Embryonic facial prominence (tissue), 1 donor: ENCODE measurements around the gene MCC.

Experiments
- DNase-seq: peaks from one replicate; pipeline ENCODE4 v3.0.0-alpha.2; 2016; ENCODE audit errors: extremely low spot score

Gene MCC

DNA sequence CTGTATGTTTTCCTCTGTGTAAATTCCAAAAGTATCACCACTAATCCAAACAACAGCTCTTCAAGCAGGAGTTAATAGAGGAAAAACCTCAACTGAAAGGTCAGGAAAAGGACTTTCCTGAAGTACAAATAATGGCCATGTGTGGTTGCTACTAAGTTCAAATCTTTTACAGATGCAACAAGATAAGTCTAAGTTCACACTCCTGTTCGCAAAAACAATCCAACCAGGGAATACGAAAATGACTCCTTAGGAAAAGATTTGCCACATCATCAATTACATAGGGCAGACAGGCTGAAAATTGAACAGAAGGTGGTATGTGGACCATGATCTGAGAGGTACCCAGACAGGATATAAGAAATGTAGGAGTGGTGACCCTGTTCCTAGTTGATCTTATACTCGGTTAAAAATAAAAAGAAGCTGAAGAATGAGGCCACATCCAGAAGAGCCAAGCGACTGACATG, 263.6 kb downstream of the MCC start:
- no peak for DNase-seq

DNA sequence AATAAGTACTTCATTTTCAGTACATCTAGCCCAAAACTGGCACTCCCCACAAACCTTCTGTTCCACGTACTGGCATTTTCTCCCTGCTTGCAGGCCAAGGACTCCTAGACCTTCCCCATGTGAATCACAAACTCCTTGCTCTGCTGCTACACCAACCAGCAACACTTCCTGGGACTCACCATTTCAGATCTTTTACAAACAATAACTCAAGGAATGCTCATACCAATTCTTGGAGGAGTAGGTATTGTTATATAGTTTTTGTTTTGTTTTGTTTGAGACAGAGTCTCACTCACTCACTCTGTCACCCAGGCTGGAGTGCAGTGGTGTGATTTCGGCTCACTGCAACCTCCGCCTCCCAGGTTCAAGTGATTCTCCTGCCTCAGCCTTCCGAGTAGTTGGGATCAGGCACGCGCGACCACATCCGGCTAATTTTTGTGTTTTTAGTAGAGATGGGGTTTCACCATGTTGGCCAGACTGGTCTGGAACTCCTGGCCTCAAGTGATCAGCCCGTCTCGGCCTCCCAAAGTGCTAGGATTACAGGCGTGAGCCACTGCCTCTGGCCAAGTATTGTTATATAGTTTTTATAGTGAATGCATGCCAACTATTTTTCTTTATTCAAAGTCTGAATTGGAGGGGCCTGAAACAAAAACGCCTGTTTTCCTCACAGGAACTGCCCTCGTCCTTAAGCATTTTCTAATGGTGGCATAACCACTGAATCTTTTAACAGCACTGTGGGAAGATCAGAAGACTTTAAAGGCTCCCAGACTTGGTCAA, 264.2 kb downstream of the MCC start:
- no peak for DNase-seq

DNA sequence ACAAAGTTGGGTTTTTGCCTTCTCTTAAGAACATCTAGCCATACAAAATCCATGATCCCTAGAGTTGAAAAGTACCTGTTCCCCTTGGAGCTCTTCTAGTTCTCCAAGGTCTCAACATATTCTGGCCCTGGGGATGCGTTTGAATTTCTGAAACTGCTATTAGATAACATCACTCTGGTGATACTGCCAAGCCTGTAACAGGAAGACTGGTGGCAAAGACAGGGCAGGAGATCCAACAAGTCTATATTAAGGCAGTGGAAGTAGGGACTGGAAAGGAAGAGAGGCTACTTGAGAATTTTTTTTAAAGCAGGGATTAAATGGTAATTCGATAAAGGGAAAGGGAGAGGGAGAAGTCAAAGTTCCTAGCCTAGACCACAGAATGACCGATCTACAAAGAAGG, 264.9 kb downstream of the MCC start:
- no peak for DNase-seq

DNA sequence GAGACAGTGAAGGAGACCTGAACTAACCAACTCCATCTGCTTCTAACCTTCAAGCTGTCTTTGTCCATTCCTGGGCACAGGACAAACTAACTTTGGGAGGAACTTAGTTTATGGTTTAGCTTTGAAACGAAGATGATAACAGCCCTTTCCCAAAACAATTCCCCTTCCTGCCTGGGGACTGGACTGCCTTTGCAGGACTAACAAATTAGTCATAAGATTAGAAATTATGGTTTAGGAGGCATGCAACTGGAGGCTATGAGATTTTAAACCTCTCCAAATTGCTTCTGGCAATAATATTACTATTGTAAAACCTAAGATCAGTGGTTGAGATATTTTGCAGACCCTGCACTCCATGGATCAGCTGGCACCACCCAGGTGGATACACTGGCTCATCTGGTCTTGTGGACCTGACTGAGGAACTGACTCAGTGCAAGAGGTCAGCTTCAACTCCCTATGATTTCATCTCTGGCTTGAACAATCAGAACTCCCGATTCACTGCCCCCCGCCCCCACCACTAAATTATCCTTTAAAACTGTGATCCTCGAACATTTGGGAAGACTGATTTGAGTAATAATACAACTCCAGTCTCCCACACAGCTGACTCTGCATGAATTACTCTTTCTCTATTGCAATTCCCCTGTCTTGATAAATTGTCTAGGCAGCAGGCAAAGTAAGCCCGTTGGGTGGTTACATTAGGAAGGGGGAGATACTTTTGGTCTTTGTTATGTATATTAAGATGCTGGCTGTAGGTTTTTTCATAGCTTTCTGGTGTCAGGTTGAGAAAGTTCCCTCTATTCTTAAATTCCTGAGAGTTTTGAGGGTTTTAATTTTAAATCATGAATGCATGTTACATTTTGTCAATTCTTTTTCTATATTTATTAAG, 266.7 kb downstream of the MCC start:
- DNase-seq, result no peak

DNA sequence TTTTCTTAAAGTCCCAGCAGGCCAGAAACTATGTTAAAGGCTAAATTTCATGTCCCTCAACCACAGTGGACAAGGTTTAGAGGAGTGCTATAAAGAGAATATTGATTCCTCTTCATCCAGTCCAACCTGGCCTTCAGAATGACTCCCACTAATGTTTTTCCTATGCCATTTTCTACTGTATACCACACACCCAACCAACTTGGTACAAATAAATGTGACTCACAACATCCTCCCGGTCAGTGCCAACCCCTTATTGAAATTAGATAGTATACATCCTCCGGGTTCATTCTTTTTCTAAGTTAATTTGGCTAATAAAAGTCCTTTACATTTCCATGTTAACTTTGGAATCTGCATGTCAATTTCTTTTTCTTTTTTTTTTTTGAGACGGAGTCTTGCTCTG, 268.6 kb downstream of the MCC start:
- DNase-seq, result no peak

DNA sequence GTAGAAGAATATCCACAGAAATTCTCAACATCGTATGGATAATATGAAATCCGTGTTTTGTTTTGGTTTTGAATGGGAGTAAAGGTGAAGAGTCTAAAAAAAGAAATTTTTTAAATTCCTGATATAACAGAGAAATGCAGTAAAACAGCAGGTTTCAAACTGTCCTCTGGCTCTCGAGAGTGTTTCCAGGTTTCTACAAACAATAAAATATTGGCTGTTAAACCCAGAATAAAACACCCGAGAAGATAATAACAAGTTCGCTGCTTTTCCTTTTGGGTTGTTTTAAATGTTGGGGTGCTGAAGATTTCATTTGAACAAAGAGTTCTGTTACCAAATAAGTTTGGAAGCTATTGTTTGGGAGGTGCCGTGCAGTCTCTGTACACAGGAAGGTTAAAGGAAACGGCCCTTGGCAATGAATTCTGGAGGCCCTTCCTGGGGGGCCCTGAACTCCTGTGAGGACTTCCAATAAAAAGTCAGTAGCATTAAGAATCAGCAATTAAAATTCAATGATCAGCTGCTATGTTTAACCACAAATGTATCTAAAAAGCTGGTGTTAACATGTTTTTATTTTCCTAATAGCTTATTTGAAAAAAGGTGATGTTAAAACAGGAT, 269.2 kb downstream of the MCC start:
- no peak for DNase-seq

DNA sequence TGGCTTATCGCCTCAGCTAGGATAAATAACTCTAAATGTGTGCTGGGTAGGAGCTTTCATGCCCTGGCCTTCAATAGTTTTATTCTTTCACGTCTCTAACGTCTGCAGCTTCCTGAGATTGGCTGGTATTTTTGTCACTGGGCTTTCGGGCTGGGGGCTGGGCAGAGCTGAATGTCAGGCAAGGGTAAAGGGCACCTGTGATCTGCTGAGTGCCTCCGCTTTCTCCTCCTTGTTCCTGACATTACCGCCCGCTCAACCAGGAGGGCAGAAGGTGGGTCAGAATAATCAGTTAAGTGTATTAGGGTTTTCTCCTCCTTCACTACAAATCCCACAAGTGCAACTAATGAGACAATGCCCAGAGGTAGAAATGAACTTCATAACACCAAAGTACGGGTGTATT, 270.1 kb downstream of the MCC start:
- no peak for DNase-seq

DNA sequence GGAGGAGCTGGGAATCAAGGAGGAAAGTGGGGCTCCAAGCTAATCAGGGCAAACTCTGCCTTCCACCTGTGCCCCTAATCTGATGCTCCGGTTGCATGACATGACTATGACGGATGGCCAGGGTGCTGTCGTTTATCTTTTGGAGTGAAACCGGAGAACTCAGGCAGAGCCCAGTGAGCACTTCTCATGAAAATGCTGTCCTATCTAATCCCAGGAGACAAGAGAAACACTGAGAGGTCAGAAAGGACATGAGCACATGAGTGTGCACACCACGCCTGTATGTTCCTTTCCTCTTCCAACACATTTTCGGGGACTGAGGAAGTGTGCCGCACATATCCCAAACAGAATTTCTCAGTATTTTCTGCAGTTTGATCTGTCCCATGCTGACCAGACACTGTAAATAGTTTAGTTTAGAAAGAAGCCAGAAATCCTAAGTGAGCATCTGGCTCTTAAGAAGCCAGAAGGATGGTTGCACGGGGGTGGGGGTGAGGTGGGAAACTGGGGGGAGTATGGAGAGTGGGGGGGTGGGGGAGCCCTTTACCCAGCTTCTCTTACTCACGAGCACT, 270.6 kb downstream of the MCC start:
- DNase-seq, result no peak

DNA sequence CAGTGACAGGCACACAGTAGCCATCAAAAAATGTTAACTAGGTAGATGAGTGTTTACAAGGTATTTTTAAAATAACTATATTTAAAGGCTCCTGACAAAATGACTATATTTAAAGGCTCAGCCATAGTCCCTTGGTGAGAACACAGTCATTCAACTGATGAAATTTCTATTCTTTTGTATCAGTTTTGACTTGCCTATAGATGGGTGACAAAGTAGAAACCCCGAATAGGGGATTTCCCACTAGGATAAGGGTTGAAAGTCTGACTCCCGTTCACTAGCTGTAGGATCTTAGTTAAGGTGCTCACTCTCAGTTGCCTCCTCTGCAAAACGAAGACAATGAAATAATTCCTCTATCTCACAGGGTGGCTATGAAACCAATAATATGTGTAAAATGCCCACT, 271.7 kb downstream of the MCC start:
- no peak for DNase-seq

DNA sequence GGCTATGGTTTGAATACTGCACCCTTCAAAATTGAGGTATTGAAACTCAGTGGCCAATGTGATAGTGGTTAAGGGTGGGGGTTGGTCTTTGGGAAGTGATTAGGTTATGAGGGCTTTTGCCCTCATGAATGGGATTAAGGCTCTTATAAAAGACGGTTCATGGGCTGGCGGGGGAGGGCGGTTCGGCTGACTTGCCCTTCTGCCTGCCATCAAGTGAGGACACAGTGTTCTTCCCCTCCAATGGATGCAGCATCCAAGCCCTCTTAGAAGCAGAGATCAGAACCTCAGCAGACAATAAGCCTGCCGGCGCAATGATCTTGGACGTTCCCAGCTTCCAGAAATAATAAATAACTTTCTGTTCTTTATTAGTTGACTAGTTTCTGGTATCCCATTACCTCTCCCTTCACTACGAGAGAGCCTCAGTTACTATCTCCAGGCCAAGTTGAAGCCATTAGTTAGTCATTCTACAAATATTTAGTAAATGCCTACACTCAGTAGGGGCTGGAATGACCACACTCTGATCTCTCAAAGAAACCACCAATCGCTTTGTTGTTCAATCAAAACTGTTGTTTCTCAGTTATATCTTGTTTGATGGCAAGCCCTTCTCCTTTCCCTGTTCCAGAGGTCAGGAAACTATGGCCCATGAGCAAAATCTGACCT, 272.7 kb downstream of the MCC start:
- DNase-seq, result no peak

DNA sequence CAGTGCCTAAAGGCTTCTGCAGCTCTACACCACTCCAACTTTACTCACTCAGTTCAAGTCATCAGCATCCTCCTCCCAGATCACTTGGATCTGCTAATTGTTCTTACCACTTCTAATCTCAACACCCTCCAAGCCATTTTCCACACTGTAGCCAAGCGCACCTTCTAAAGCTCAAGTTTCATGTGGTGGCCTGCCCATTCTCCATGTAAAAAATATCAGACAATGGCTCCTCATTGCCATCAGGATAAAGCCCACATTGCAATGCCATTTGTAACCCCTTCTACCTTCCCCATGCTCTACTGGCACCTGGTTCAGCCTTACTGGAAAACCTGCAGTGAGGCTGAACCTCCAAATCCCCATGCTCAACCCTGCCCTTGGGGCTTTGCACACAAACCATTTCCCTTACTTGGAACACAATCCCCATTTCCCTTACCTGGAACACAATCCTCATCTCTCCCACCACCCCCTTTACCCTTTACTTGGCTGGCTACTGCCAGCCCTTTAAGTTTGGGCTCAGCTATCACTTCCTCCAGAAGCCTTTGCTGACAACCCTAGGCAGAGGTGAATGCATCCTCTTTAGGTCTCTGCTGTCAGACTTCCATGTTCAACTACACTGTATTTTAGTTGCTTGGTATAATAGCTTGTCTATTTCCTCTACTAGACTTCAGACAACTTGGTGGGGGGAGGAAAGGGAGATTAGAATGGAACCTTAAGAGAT, 273.5 kb downstream of the MCC start:
- DNase-seq, result no peak

DNA sequence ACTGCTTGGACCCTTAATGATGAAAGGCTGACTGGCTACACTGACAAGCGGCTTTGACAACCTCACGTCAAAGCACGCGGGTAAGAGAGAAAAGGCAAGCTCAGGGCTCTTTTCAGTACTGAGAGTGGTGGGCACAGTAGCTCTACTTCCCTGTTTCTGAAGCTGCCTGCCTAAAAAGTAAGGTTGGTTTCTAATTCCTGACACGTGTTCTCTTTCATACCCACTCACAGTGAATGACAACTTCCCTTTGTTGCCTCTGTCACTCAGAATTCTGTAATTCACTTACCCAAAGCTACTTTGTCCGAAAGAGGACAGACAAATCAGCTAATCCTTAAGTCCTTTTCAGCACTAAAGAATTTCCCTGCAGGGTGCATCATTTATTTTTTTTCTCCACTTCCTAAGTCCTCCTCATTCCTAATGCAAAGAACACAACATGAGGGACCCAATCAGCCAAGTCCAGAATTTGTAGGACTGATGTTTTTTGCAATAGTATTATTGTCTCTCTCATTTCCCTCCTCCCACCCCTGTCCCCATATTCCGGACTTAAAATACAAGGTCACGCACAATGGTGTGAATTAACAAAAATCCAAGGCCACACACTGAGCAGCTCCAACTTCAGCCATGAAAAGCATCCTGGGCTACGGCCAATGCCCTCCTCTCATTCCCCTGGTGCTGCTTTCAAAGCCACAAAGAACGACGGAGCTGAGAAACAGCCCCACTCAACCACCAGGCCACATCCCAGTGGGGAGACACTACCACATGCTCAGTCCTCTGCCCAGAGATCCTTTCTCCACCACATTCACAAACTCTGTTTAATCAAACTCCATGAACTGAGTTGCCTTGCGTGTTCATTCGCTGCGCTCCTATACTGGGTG, 274.5 kb downstream of the MCC start:
- no peak for DNase-seq

DNA sequence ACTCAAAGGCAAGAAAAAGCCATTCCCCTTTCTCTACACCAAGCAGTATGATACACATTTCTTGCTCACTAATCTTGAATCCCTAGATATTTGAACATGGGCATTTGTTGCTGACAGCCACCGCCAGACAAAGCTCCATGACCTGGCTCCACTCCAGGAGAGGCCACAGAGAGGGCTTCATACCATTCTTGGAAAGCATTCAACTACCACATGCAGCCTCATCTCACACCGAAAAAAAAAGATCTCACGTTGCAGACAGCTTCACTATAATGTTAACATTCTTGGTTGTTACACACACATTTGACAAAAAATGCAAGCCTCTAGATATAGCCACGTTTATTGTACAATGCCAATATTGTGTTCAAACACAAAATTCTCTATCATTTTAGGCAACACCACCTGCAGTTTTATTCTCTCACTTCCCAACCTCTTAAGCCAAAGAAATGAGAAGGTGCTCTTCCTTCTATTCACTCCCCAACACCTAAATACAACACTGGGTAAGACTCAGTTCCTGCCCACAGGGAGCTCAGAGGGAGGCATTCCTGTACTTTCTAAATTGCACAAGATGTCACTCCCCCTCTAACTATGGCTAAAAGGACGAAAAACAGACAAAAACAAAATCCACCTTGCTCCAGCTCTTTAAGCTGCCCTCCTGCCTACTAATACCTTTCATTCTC, 275.9 kb downstream of the MCC start:
- DNase-seq, result no peak

DNA sequence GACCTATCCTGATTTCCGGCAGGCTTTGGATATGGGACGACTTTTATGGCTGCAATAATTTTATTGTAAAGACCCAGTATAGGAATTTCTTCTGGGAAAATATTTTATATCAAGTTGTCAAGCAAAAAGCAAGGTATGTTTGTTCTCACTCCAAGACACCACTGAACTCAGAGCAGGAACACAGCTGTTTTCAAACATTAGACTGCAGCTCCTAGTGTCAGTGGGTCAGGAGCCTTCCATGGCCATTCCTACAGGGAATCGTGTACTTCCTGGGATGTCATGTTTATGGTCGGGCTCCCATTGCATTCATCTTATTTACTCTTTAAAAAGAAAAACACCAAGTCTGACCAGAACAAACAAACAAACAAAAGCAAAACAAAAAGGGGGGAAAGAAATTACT, 278.8 kb downstream of the MCC start:
- no peak for DNase-seq

DNA sequence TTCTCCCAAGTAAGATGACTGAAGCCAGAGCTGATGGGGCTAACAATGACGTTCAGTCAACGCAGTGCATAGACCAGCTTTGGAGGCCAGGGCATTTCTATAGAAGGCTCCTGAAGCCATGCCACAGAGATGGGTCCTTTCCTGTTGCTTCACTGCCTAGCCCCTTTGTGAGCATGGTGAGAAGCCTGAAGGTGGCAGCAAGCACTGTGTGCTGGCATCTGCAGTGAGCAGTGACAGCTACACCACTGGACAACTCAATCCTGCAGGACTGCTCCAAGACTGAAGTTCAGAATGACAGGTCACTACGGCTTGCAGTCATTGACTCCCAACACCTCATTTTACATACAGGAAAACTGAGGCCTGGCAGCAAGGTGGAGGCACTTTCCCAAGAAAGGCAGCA, 282.4 kb downstream of the MCC start:
- no peak for DNase-seq

DNA sequence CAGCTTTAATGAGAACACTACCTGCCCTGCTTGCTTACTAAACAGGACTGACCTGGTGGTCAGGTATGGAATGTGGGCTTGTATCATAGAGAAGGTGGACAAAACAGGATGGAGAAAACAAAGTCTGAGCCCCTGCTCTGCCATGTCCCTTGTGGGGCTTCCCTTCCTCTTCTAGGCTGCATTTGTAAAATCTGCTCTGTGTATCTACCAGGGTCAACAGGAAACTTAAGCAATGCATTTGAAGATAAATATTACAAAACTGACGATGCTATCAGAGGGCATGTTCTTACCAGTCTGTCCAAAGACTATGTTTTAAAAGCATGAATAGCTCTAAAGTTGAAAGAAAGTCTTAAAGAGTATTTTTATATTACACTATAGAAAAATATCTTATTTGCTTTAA, 282.9 kb downstream of the MCC start:
- DNase-seq, result no peak

DNA sequence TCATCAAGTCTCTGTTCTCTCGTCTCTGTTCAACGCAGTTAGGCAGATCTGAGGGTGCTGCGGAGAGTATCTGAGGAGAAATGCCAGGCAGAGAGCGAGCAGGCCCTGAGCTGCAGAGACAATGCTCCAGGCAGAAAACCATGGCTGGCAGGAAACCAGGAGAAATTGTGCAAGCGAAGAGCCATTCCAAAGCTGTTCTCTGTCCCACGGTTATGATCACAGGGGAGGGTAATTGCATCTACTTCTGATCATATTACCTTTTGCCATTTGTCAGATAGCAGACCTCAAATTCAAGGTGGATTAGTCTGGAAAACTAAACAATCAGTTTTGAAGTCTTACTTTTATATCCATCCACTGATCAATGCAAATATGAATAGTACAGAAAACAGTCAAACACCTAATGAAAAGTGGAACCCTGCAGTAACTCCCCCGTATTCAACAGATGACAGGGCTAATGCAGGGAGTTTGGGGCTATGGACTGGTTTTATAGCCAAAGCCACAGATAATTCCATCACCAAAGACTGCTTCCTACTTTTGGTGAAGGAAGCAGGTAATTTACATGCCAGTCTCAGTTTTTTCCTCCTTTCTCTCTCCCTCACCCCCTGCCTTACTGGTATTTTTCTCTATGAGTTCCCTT, 283.6 kb downstream of the MCC start:
- no peak for DNase-seq

DNA sequence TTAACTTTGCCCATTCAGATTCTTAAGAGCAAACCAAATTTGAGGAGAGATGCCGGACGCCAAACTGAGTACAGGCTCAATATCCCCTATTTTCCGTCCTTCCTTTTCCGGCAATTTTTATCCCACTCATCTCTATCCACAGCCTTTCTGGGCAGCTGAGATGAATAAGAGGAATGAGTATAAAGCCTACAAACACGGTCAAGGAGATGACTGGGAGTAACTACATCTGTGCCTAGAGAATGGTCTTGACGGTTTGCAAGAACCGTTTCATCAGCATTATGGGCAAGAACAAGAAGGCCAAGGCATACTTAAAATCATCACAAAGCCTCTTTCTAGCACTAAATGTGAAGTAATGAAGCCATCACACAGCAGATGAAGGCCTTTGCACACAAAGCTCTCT, 284.3 kb downstream of the MCC start:
- DNase-seq, result no peak
